H1 (cell line): ENCODE results near the gene ZNF582. TPM values are rescaled to one million over a fixed set of nuclear protein-coding genes. Genes with fewer than 3 reads are reported as not detected.
"Not testable (repeated sequence)": the region's sequence is repeated elsewhere in the genome, so short reads cannot be mapped to it uniquely, and the experiment has no call there.

Experiments used
- CTCF ChIA-PET: fragments of 300-600 bp; sonication (Branson Sonifier 250); formaldehyde crosslinking; loops from one replicate; lab custom pipeline; 2021; ENCODE audit not compliant: partially characterized antibody; lab: Charles Lee
- POLR2A ChIA-PET: fragments of 300-600 bp; sonication (Branson Sonifier 250); formaldehyde crosslinking; loops from one replicate; lab custom pipeline; 2021; ENCODE audit warnings: inconsistent platforms; ENCODE audit not compliant: partially characterized antibody; lab: Charles Lee
- DNase-seq, 2 experiments: peaks; one replicate each; pipeline versions ENCODE4 v3.0.0 to v3.0.0-alpha.2; 2010 to 2022; ENCODE audit warnings: low spot score in 2 of 2, low read depth in 1 of 2, mixed read lengths in 1 of 2
- FAIRE-seq: peaks from 2 replicates; lab custom pipeline; 2011; peaks lifted over from hg19 to GRCh38; lab: Jason Lieb, UNC
- H2AFZ ChIP-seq: 2 replicates; pipeline ENCODE4 v1.8.1; 2012; ENCODE audit warnings: low read length, inconsistent platforms
- H2AK5ac ChIP-seq: 2 replicates; pipeline ENCODE4 v1.6.1; 2013; ENCODE audit warnings: low read depth, low read length
- H2BK120ac ChIP-seq: replicated peaks from 2 replicates; pipeline ENCODE3; 2013; ENCODE audit warnings: low read depth, low read length, inconsistent platforms
- H2BK12ac ChIP-seq: 2 replicates; pipeline ENCODE4 v1.6.1; 2013; ENCODE audit warnings: low read depth, low read length
- H2BK15ac ChIP-seq: 2 replicates; pipeline ENCODE4 v1.6.1; 2013; ENCODE audit warnings: low read length
- H2BK20ac ChIP-seq: 2 replicates; pipeline ENCODE4 v1.6.1; 2013; ENCODE audit warnings: low read length
- H2BK5ac ChIP-seq: 2 replicates; pipeline ENCODE4 v1.6.1; 2013; ENCODE audit warnings: low read depth, low read length
- H3K14ac ChIP-seq: 2 replicates; pipeline ENCODE4 v1.6.1; 2013; ENCODE audit warnings: inconsistent platforms; ENCODE audit not compliant: insufficient read length
- H3K18ac ChIP-seq: 2 replicates; pipeline ENCODE4 v1.6.1; 2013; ENCODE audit warnings: low read length; ENCODE audit errors: extremely low read depth
- H3K23ac ChIP-seq: 2 replicates; pipeline ENCODE4 v1.6.1; 2013; ENCODE audit warnings: inconsistent platforms; ENCODE audit not compliant: insufficient read length
- H3K23me2 ChIP-seq: 2 replicates; pipeline ENCODE4 v1.6.1; 2013; ENCODE audit warnings: low read depth, low read length
- H3K27ac ChIP-seq: 2 replicates; pipeline ENCODE4 v1.6.1; 2011; ENCODE audit warnings: low read depth, low read length, inconsistent platforms
- H3K27me3 ChIP-seq, 4 experiments: replicated peaks in 1 of 4; 1 replicate in 1 of 4; 2 replicates in 3 of 4; pipeline versions ENCODE4 v1.6.1 to v1.8.1; 2011 to 2013; ENCODE audit warnings: low read length in 3 of 4, mild to moderate bottlenecking in 3 of 4, inconsistent platforms in 2 of 4, mixed read lengths in 2 of 4, moderate library complexity in 1 of 4; ENCODE audit not compliant: control insufficient read depth in 3 of 4, insufficient read depth in 3 of 4; ENCODE audit errors: extremely low read depth in 1 of 4
- H3K36me3 ChIP-seq, 4 experiments: 2 replicates each; pipeline versions ENCODE4 v1.6.1 to v1.8.1; 2011 to 2013; ENCODE audit warnings: mild to moderate bottlenecking in 4 of 4, low read length in 3 of 4, moderate library complexity in 2 of 4, control low read depth in 1 of 4, inconsistent platforms in 1 of 4; ENCODE audit not compliant: insufficient read depth in 4 of 4, control insufficient read depth in 2 of 4
- H3K4ac ChIP-seq: replicated peaks from 2 replicates; pipeline ENCODE3; 2013; ENCODE audit warnings: low read length, low read depth, mixed read lengths, inconsistent platforms; ENCODE audit not compliant: insufficient read length
- H3K4me1 ChIP-seq, 4 experiments: replicated peaks in 1 of 4; 1 replicate in 1 of 4; 2 replicates in 3 of 4; pipeline versions ENCODE4 v1.6.1 to v1.8.1; 2011 to 2013; ENCODE audit warnings: low read length in 3 of 4, inconsistent platforms in 2 of 4, mixed read lengths in 1 of 4; ENCODE audit not compliant: insufficient read depth in 4 of 4, control insufficient read depth in 3 of 4
- H3K4me2 ChIP-seq, 2 experiments: 2 replicates each; pipeline versions ENCODE4 v1.6.1 to v1.8.1; 2011 to 2013; ENCODE audit warnings: low read depth in 2 of 2, low read length in 2 of 2, control low read depth in 1 of 2, inconsistent platforms in 1 of 2, mild to moderate bottlenecking in 1 of 2; ENCODE audit not compliant: insufficient read depth in 1 of 2
- H3K4me3 ChIP-seq, 4 experiments: fragments of 200-600, 300-600 bp in 1 of 4; sonication (generic), shearing (Covaris generic), sonication (Bioruptor Twin) in 1 of 4; 2 replicates each; pipeline versions ENCODE4 v1.5.1 to v1.8.1; 2011 to 2016; ENCODE audit warnings: low read length in 4 of 4, low read depth in 3 of 4, control low read depth in 2 of 4, inconsistent platforms in 2 of 4, mild to moderate bottlenecking in 2 of 4, mixed read lengths in 1 of 4, moderate library complexity in 1 of 4; ENCODE audit not compliant: insufficient read depth in 2 of 4; ENCODE audit errors: extremely low read depth in 1 of 4
- H3K56ac ChIP-seq: replicated peaks from 2 replicates; pipeline ENCODE3; 2013; ENCODE audit warnings: low read depth, mild to moderate bottlenecking, mixed read lengths, low read length, inconsistent platforms; ENCODE audit not compliant: insufficient read length
- H3K79me1 ChIP-seq: 2 replicates; pipeline ENCODE4 v1.6.1; 2013; ENCODE audit warnings: low read depth, low read length, control low read depth
- H3K79me2 ChIP-seq, 2 experiments: 2 replicates each; pipeline versions ENCODE4 v1.6.1 to v1.8.1; 2012 to 2013; ENCODE audit warnings: low read length in 2 of 2, mild to moderate bottlenecking in 2 of 2, inconsistent platforms in 1 of 2; ENCODE audit not compliant: insufficient read depth in 2 of 2, control insufficient read depth in 1 of 2
- H3K9ac ChIP-seq, 4 experiments: replicated peaks in 1 of 4; 1 replicate in 1 of 4; 2 replicates in 3 of 4; pipeline versions ENCODE4 v1.6.1 to v1.8.1; 2011 to 2013; ENCODE audit warnings: low read depth in 3 of 4, low read length in 3 of 4, control low read depth in 2 of 4, mild to moderate bottlenecking in 2 of 4, moderate library complexity in 2 of 4, inconsistent platforms in 1 of 4; ENCODE audit errors: extremely low read depth in 1 of 4
- H3K9me3 ChIP-seq, 2 experiments: 2 replicates each; pipeline versions ENCODE4 v1.6.1 to v1.8.1; 2012 to 2013; ENCODE audit warnings: mild to moderate bottlenecking in 2 of 2, moderate library complexity in 2 of 2, control low read depth in 1 of 2, inconsistent platforms in 1 of 2, low read depth in 1 of 2, low read length in 1 of 2, mixed read lengths in 1 of 2; ENCODE audit not compliant: insufficient read depth in 2 of 2
- H4K20me1 ChIP-seq, 2 experiments: replicated peaks in 1 of 2; 2 replicates each; pipeline versions ENCODE3 to v1.8.1; 2011 to 2013; ENCODE audit warnings: inconsistent platforms in 2 of 2, low read length in 2 of 2, mild to moderate bottlenecking in 1 of 2; ENCODE audit not compliant: insufficient read depth in 2 of 2, control insufficient read depth in 1 of 2
- H4K5ac ChIP-seq: 2 replicates; pipeline ENCODE4 v1.6.1; 2013; ENCODE audit warnings: low read length, low read depth, mixed read lengths, inconsistent platforms; ENCODE audit not compliant: insufficient read length
- H4K8ac ChIP-seq: 2 replicates; pipeline ENCODE4 v1.8.0; 2013; ENCODE audit warnings: mild to moderate bottlenecking, moderate library complexity, low read length, inconsistent platforms; ENCODE audit not compliant: insufficient read depth; ENCODE audit errors: extremely low read depth
- H4K91ac ChIP-seq: replicated peaks from 2 replicates; pipeline ENCODE3; 2013; ENCODE audit warnings: low read length, mixed read lengths, inconsistent platforms; ENCODE audit not compliant: insufficient read length
- polyA plus RNA-seq, 7 experiments: library from polyadenylated mRNA; depleted of rRNA in 3 of 7; stranded (reverse) in 5 of 7; unstranded in 2 of 7; fragments of >200 nt in 5 of 7; fragments of 200-250 nt in 2 of 7; gene quantifications; 1 replicate in 5 of 7; 2 replicates in 1 of 7; 4 replicates in 1 of 7; pipeline versions ENCODE4 v1.2.1 to v1.2.3, GENCODE V29; 2011 to 2013; ENCODE audit warnings: missing spikeins in 2 of 7, mixed read lengths in 2 of 7
- total RNA-seq: library from RNA; stranded (reverse); fragmentation: NEBNext Ultra II Directional; extraction: Animal tissue kit (Norgen Biotek cat#: 25700); gene quantifications from 2 replicates; pipeline ENCODE4 v1.2.1, GENCODE V29; 2021

Gene ZNF582
- total and polyA plus RNA-seq, 2 of the 8 experiments (the other 6 are each of a cell fraction or from before 2014, with no cell fraction given), result 3.8 to 5.8 TPM

DNA sequence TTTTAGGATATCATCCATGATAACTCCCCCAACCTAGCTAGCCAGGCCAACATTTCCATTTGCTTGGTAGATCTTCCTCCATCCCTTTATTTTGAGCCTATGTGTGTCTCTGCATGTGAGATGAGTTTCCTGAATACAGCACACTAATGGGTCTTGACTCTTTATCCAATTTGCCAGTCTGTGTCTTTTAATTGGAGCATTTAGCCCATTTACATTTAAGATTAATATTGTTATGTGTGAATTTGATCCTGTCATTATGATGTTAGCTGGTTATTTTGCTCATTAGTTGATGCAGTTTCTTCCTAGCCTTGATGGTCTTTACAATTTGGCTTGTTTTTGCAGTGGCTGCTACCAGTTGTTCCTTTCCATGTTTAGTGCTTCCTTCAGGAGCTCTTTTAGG is 58.0 kb downstream of the ZNF582 start:
- not testable (repeated sequence) for H2BK15ac ChIP-seq, DNase-seq, H3K9ac ChIP-seq, H2BK12ac ChIP-seq, H3K36me3 ChIP-seq, H3K4me1 ChIP-seq, H4K8ac ChIP-seq, H3K56ac ChIP-seq, H4K20me1 ChIP-seq, H3K14ac ChIP-seq, H3K79me2 ChIP-seq, H3K79me1 ChIP-seq, H2AFZ ChIP-seq, H3K23ac ChIP-seq, H3K27ac ChIP-seq, H3K18ac ChIP-seq, H2BK5ac ChIP-seq, H3K27me3 ChIP-seq, H2AK5ac ChIP-seq, H3K4me2 ChIP-seq, H2BK20ac ChIP-seq, H3K23me2 ChIP-seq, H2BK120ac ChIP-seq, H4K5ac ChIP-seq, FAIRE-seq, H4K91ac ChIP-seq, H3K4ac ChIP-seq, H3K4me3 ChIP-seq
- POLR2A ChIA-PET, result interaction anchor here (0.9 kb wide), 1 partner anchor 43 kb away, joined by 4 read pairs; no protein-coding TSS in a partner anchor
- peaks cover 20 to 26% of the 10 kb centered on the region in 2 experiments for H3K9me3 ChIP-seq
- CTCF ChIA-PET, result interaction anchor here (1.2 to 3.0 kb wide), 4 partner anchors 13 to 269 kb away, joined by 7 to 26 read pairs (median 10); no protein-coding TSS in a partner anchor
